ENCODE data around the gene DDAH1. TPM values are rescaled to one million over a fixed set of nuclear protein-coding genes. Genes with fewer than 3 reads are reported as not detected.

The DDAH1 gene
- total and polyA plus RNA-seq, 2 donors (not counting 3 experiments of a cell fraction or from before 2014, with no cell fraction given) = 44.0 to 75.2 TPM

GRCh38 chr1:85268801-85269585, 196.0 kb downstream of the DDAH1 start:
- no TSS peak for BruUV-seq (replicated peaks)
- H4K20me1 ChIP-seq (replicated peaks; ENCODE audit: control insufficient read depth, extremely low read depth, insufficient read depth, low read length) = peaks cover 2% of the 10 kb centered on the region
- FAIRE-seq = no peak
- TF ChIP-seq POLR2AphosphoS5 (IDR thresholded peaks at IDR 0.05; ENCODE audit: insufficient read depth, low read depth, low read length) (no peak), MAX (IDR thresholded peaks at IDR 0.05; ENCODE audit: insufficient read depth, insufficient read length) (no peak), POLR2A (IDR thresholded peaks at IDR 0.05; ENCODE audit: low read depth, low read length) (no peak), EZH2 (IDR thresholded peaks at IDR 0.05; ENCODE audit: borderline replicate concordance, low read depth, low read length, severe bottlenecking) (no peak), FOS (IDR thresholded peaks at IDR 0.05; ENCODE audit: borderline replicate concordance, insufficient read depth, low read length) (no peak)
- H3K4me3 ChIP-seq (replicated peaks in 1 of 3; ENCODE audit: insufficient read depth in 1 of 3, low read depth in 1 of 3, low read length in 3 of 3) = no peak overlapping the region
- ChIA-PET CTCF (interaction anchor here (0.8 to 1.3 kb wide), 4 partner anchors 9 to 424 kb away, joined by 3 to 5 read pairs (median 3); partner anchors contain the start of gene C1orf52), POLR2A (no interaction called here)
- peaks cover 38% of the 10 kb centered on the region for H3K4me1 ChIP-seq (ENCODE audit: control insufficient read depth, extremely low read depth, insufficient read depth, low read length)
- H3K79me2 ChIP-seq (ENCODE audit: control insufficient read depth, insufficient read depth, low read length) = peaks cover 65% of the 10 kb centered on the region
- H3K9me3 ChIP-seq (replicated peaks; ENCODE audit: control insufficient read depth, insufficient read depth, low read length) = no peaks in the 10 kb centered on the region
- intact Hi-C loops (cut with micrococcal nuclease) (no loop called here), dilution Hi-C loops (cut with MboI; ENCODE audit: extremely low pct_ligation_motif_present, low sequenced_read_pairs) (no loop called here)
- no peaks in the 10 kb centered on the region for H3K27me3 ChIP-seq (ENCODE audit: control insufficient read depth in 2 of 2, insufficient read depth in 2 of 2, low read length in 2 of 2)
- no peak overlapping the region for H3K9ac ChIP-seq (replicated peaks; ENCODE audit: extremely low read depth, insufficient read depth, low read length)
- H3K9me1 ChIP-seq (replicated peaks; ENCODE audit: control insufficient read depth, extremely low read depth, insufficient read depth, low read length) = no peaks in the 10 kb centered on the region
- no peak for DNase-seq (ENCODE audit: low read depth, low spot score)
- H3K27ac ChIP-seq (ENCODE audit: insufficient read depth, low read depth, low read length) = no peak overlapping the region
- H3K4me2 ChIP-seq (ENCODE audit: insufficient read depth, low read length) = peak overlapping the region; percentile 6
- H3K36me3 ChIP-seq (ENCODE audit: control insufficient read depth in 2 of 2, extremely low read depth in 1 of 2, insufficient read depth in 2 of 2, low read length in 2 of 2) = peaks cover 18 to 47% of the 10 kb centered on the region in 2 experiments
- H2AFZ ChIP-seq (ENCODE audit: low read depth, low read length) = no peak overlapping the region

Small RNAs within 50 kb of the gene (small RNA-seq; reads per million reads assigned to genes)
- not detected for gene RF00019 (ENCODE audit: insufficient read depth, insufficient read length, low read depth, low replicate concordance)

Other genes with a start within 250 kb of the DDAH1 start
- gene C1orf52, start 205.5 kb downstream of the DDAH1 start, total RNA-seq = 26.7 and 29.1 TPM in 2 replicates
- 22.7 and 23.1 TPM in 2 replicates for gene C1orf52, start 205.5 kb downstream of the DDAH1 start, polyA plus RNA-seq
- 74.5 and 78.6 TPM in 2 replicates for gene BCL10, start 188.5 kb downstream of the DDAH1 start, total RNA-seq
- gene BCL10, start 188.5 kb downstream of the DDAH1 start, polyA plus RNA-seq = 16.1 and 21.5 TPM in 2 replicates
- 899 and 1,036 TPM in 2 replicates for gene CCN1, start 115.6 kb upstream of the DDAH1 start, total RNA-seq
- 462 and 516 TPM in 2 replicates for gene CCN1, start 115.6 kb upstream of the DDAH1 start, polyA plus RNA-seq
- 18.8 and 21.4 TPM in 2 replicates for gene ZNHIT6, start 243.3 kb upstream of the DDAH1 start, total RNA-seq
- 6.2 and 7.3 TPM in 2 replicates for gene ZNHIT6, start 243.3 kb upstream of the DDAH1 start, polyA plus RNA-seq